H1 (cell line): ENCODE results near the gene MITF. TPM values are rescaled to one million over a fixed set of nuclear protein-coding genes. Genes with fewer than 3 reads are reported as not detected.

Experiments used
- CTCF ChIA-PET: fragments of 300-600 bp; sonication (Branson Sonifier 250); formaldehyde crosslinking; loops from one replicate; lab custom pipeline; 2021; ENCODE audit not compliant: partially characterized antibody; lab: Charles Lee
- POLR2A ChIA-PET: fragments of 300-600 bp; sonication (Branson Sonifier 250); formaldehyde crosslinking; loops from one replicate; lab custom pipeline; 2021; ENCODE audit warnings: inconsistent platforms; ENCODE audit not compliant: partially characterized antibody; lab: Charles Lee
- DNase-seq, 2 experiments: peaks; one replicate each; pipeline versions ENCODE4 v3.0.0 to v3.0.0-alpha.2; 2010 to 2022; ENCODE audit warnings: low spot score in 2 of 2, low read depth in 1 of 2, mixed read lengths in 1 of 2
- FAIRE-seq: peaks from 2 replicates; lab custom pipeline; 2011; peaks lifted over from hg19 to GRCh38; lab: Jason Lieb, UNC
- H2AFZ ChIP-seq: 2 replicates; pipeline ENCODE4 v1.8.1; 2012; ENCODE audit warnings: low read length, inconsistent platforms
- H2AK5ac ChIP-seq: 2 replicates; pipeline ENCODE4 v1.6.1; 2013; ENCODE audit warnings: low read depth, low read length
- H2BK120ac ChIP-seq: replicated peaks from 2 replicates; pipeline ENCODE3; 2013; ENCODE audit warnings: low read depth, low read length, inconsistent platforms
- H2BK12ac ChIP-seq: 2 replicates; pipeline ENCODE4 v1.6.1; 2013; ENCODE audit warnings: low read depth, low read length
- H2BK15ac ChIP-seq: 2 replicates; pipeline ENCODE4 v1.6.1; 2013; ENCODE audit warnings: low read length
- H2BK20ac ChIP-seq: 2 replicates; pipeline ENCODE4 v1.6.1; 2013; ENCODE audit warnings: low read length
- H2BK5ac ChIP-seq: 2 replicates; pipeline ENCODE4 v1.6.1; 2013; ENCODE audit warnings: low read depth, low read length
- H3K14ac ChIP-seq: 2 replicates; pipeline ENCODE4 v1.6.1; 2013; ENCODE audit warnings: inconsistent platforms; ENCODE audit not compliant: insufficient read length
- H3K18ac ChIP-seq: 2 replicates; pipeline ENCODE4 v1.6.1; 2013; ENCODE audit warnings: low read length; ENCODE audit errors: extremely low read depth
- H3K23ac ChIP-seq: 2 replicates; pipeline ENCODE4 v1.6.1; 2013; ENCODE audit warnings: inconsistent platforms; ENCODE audit not compliant: insufficient read length
- H3K23me2 ChIP-seq: 2 replicates; pipeline ENCODE4 v1.6.1; 2013; ENCODE audit warnings: low read depth, low read length
- H3K27ac ChIP-seq: 2 replicates; pipeline ENCODE4 v1.6.1; 2011; ENCODE audit warnings: low read depth, low read length, inconsistent platforms
- H3K27me3 ChIP-seq, 4 experiments: replicated peaks in 1 of 4; 1 replicate in 1 of 4; 2 replicates in 3 of 4; pipeline versions ENCODE4 v1.6.1 to v1.8.1; 2011 to 2013; ENCODE audit warnings: low read length in 3 of 4, mild to moderate bottlenecking in 3 of 4, inconsistent platforms in 2 of 4, mixed read lengths in 2 of 4, moderate library complexity in 1 of 4; ENCODE audit not compliant: control insufficient read depth in 3 of 4, insufficient read depth in 3 of 4; ENCODE audit errors: extremely low read depth in 1 of 4
- H3K36me3 ChIP-seq, 4 experiments: 2 replicates each; pipeline versions ENCODE4 v1.6.1 to v1.8.1; 2011 to 2013; ENCODE audit warnings: mild to moderate bottlenecking in 4 of 4, low read length in 3 of 4, moderate library complexity in 2 of 4, control low read depth in 1 of 4, inconsistent platforms in 1 of 4; ENCODE audit not compliant: insufficient read depth in 4 of 4, control insufficient read depth in 2 of 4
- H3K4ac ChIP-seq: replicated peaks from 2 replicates; pipeline ENCODE3; 2013; ENCODE audit warnings: low read length, low read depth, mixed read lengths, inconsistent platforms; ENCODE audit not compliant: insufficient read length
- H3K4me1 ChIP-seq, 4 experiments: replicated peaks in 1 of 4; 1 replicate in 1 of 4; 2 replicates in 3 of 4; pipeline versions ENCODE4 v1.6.1 to v1.8.1; 2011 to 2013; ENCODE audit warnings: low read length in 3 of 4, inconsistent platforms in 2 of 4, mixed read lengths in 1 of 4; ENCODE audit not compliant: insufficient read depth in 4 of 4, control insufficient read depth in 3 of 4
- H3K4me2 ChIP-seq, 2 experiments: 2 replicates each; pipeline versions ENCODE4 v1.6.1 to v1.8.1; 2011 to 2013; ENCODE audit warnings: low read depth in 2 of 2, low read length in 2 of 2, control low read depth in 1 of 2, inconsistent platforms in 1 of 2, mild to moderate bottlenecking in 1 of 2; ENCODE audit not compliant: insufficient read depth in 1 of 2
- H3K4me3 ChIP-seq, 4 experiments: fragments of 200-600, 300-600 bp in 1 of 4; sonication (generic), shearing (Covaris generic), sonication (Bioruptor Twin) in 1 of 4; 2 replicates each; pipeline versions ENCODE4 v1.5.1 to v1.8.1; 2011 to 2016; ENCODE audit warnings: low read length in 4 of 4, low read depth in 3 of 4, control low read depth in 2 of 4, inconsistent platforms in 2 of 4, mild to moderate bottlenecking in 2 of 4, mixed read lengths in 1 of 4, moderate library complexity in 1 of 4; ENCODE audit not compliant: insufficient read depth in 2 of 4; ENCODE audit errors: extremely low read depth in 1 of 4
- H3K56ac ChIP-seq: replicated peaks from 2 replicates; pipeline ENCODE3; 2013; ENCODE audit warnings: low read depth, mild to moderate bottlenecking, mixed read lengths, low read length, inconsistent platforms; ENCODE audit not compliant: insufficient read length
- H3K79me1 ChIP-seq: 2 replicates; pipeline ENCODE4 v1.6.1; 2013; ENCODE audit warnings: low read depth, low read length, control low read depth
- H3K79me2 ChIP-seq, 2 experiments: 2 replicates each; pipeline versions ENCODE4 v1.6.1 to v1.8.1; 2012 to 2013; ENCODE audit warnings: low read length in 2 of 2, mild to moderate bottlenecking in 2 of 2, inconsistent platforms in 1 of 2; ENCODE audit not compliant: insufficient read depth in 2 of 2, control insufficient read depth in 1 of 2
- H3K9ac ChIP-seq, 4 experiments: replicated peaks in 1 of 4; 1 replicate in 1 of 4; 2 replicates in 3 of 4; pipeline versions ENCODE4 v1.6.1 to v1.8.1; 2011 to 2013; ENCODE audit warnings: low read depth in 3 of 4, low read length in 3 of 4, control low read depth in 2 of 4, mild to moderate bottlenecking in 2 of 4, moderate library complexity in 2 of 4, inconsistent platforms in 1 of 4; ENCODE audit errors: extremely low read depth in 1 of 4
- H3K9me3 ChIP-seq, 2 experiments: 2 replicates each; pipeline versions ENCODE4 v1.6.1 to v1.8.1; 2012 to 2013; ENCODE audit warnings: mild to moderate bottlenecking in 2 of 2, moderate library complexity in 2 of 2, control low read depth in 1 of 2, inconsistent platforms in 1 of 2, low read depth in 1 of 2, low read length in 1 of 2, mixed read lengths in 1 of 2; ENCODE audit not compliant: insufficient read depth in 2 of 2
- H4K20me1 ChIP-seq, 2 experiments: replicated peaks in 1 of 2; 2 replicates each; pipeline versions ENCODE3 to v1.8.1; 2011 to 2013; ENCODE audit warnings: inconsistent platforms in 2 of 2, low read length in 2 of 2, mild to moderate bottlenecking in 1 of 2; ENCODE audit not compliant: insufficient read depth in 2 of 2, control insufficient read depth in 1 of 2
- H4K5ac ChIP-seq: 2 replicates; pipeline ENCODE4 v1.6.1; 2013; ENCODE audit warnings: low read length, low read depth, mixed read lengths, inconsistent platforms; ENCODE audit not compliant: insufficient read length
- H4K8ac ChIP-seq: 2 replicates; pipeline ENCODE4 v1.8.0; 2013; ENCODE audit warnings: mild to moderate bottlenecking, moderate library complexity, low read length, inconsistent platforms; ENCODE audit not compliant: insufficient read depth; ENCODE audit errors: extremely low read depth
- H4K91ac ChIP-seq: replicated peaks from 2 replicates; pipeline ENCODE3; 2013; ENCODE audit warnings: low read length, mixed read lengths, inconsistent platforms; ENCODE audit not compliant: insufficient read length
- BACH1 ChIP-seq: IDR thresholded peaks from 2 replicates; pipeline ENCODE4 v1.6.1; 2012; ENCODE audit warnings: low read length, improper control_type of control experiment
- CREB1 ChIP-seq: IDR thresholded peaks from 2 replicates; pipeline ENCODE4 v1.6.1; 2012; ENCODE audit warnings: inconsistent platforms
- CTBP2 ChIP-seq: IDR thresholded peaks from 2 replicates; pipeline ENCODE4 v1.7.0; 2011; ENCODE audit warnings: borderline replicate concordance, mild to moderate bottlenecking, moderate library complexity, mixed read lengths, low read length; ENCODE audit not compliant: insufficient read depth, insufficient read length
- CTCF ChIP-seq, 3 experiments: IDR thresholded peaks; 1 replicate in 2 of 3; 2 replicates in 1 of 3; pipeline versions ENCODE4 v1.5.1 to v1.6.1; 2011; ENCODE audit warnings: low read length in 3 of 3, mild to moderate bottlenecking in 3 of 3, inconsistent platforms in 2 of 3, low read depth in 1 of 3, moderate library complexity in 1 of 3; ENCODE audit not compliant: insufficient read depth in 1 of 3; ENCODE audit errors: control extremely low read depth in 1 of 3
- EZH2 ChIP-seq: fragments of 200-600 bp; sonication (generic); IDR thresholded peaks from 2 replicates; pipeline ENCODE4 v1.7.1; 2012; ENCODE audit warnings: low read depth, mild to moderate bottlenecking, moderate library complexity, low read length, inconsistent platforms; ENCODE audit not compliant: severe bottlenecking
- FOSL1 ChIP-seq: IDR thresholded peaks from 2 replicates; pipeline ENCODE4 v1.6.1; 2011; ENCODE audit warnings: mild to moderate bottlenecking, low read depth, low read length, moderate library complexity; ENCODE audit not compliant: insufficient read depth
- KDM1A ChIP-seq: fragments of 200-600, 300-600 bp; sonication (generic); IDR thresholded peaks from 2 replicates; pipeline ENCODE4 v1.7.1; 2016; ENCODE audit warnings: mild to moderate bottlenecking, low read length, borderline replicate concordance
- RNF2 ChIP-seq: fragments of 200-900, 300-1000 bp; sonication (generic); IDR thresholded peaks from 2 replicates; pipeline ENCODE4 v1.7.1; 2016; ENCODE audit warnings: borderline replicate concordance, low read depth, mild to moderate bottlenecking, antibody characterized with exemption, low read length; ENCODE audit not compliant: poor library complexity, severe bottlenecking; ENCODE audit errors: missing control alignments
- SAP30 ChIP-seq: fragments of 300-600 bp; sonication (generic); IDR thresholded peaks from 2 replicates; pipeline ENCODE4 v1.7.1; 2012; ENCODE audit warnings: low read length, moderate library complexity, mild to moderate bottlenecking, inconsistent platforms; ENCODE audit not compliant: insufficient read depth, insufficient replicate concordance
- SP4 ChIP-seq: IDR thresholded peaks from 2 replicates; pipeline ENCODE4 v1.6.1; 2012; ENCODE audit warnings: low read length, inconsistent platforms
- WGBS, 2 experiments: shearing (Covaris generic) in 1 of 2; methylation state at CpG; one replicate each; pipeline versions ENCODE4 v1.1.6 to v1.1.7; 2013 to 2015; ENCODE audit warnings: low lambda C conversion rate in 2 of 2, mixed read lengths in 2 of 2, inconsistent platforms in 1 of 2, low coverage in 1 of 2, missing lambda C conversion rate in 1 of 2; ENCODE audit not compliant: insufficient replicate concordance in 2 of 2, insufficient coverage in 1 of 2, insufficient read length in 1 of 2; ENCODE audit errors: extremely low coverage in 1 of 2, missing lambda C conversion rate in 1 of 2; 5-methylcytosine and 5-hydroxymethylcytosine counted together
- polyA plus RNA-seq, 7 experiments: library from polyadenylated mRNA; depleted of rRNA in 3 of 7; stranded (reverse) in 5 of 7; unstranded in 2 of 7; fragments of >200 nt in 5 of 7; fragments of 200-250 nt in 2 of 7; gene quantifications; 1 replicate in 5 of 7; 2 replicates in 1 of 7; 4 replicates in 1 of 7; pipeline versions ENCODE4 v1.2.1 to v1.2.3, GENCODE V29; 2011 to 2013; ENCODE audit warnings: missing spikeins in 2 of 7, mixed read lengths in 2 of 7
- total RNA-seq: library from RNA; stranded (reverse); fragmentation: NEBNext Ultra II Directional; extraction: Animal tissue kit (Norgen Biotek cat#: 25700); gene quantifications from 2 replicates; pipeline ENCODE4 v1.2.1, GENCODE V29; 2021

Gene MITF
- total and polyA plus RNA-seq, 2 of the 8 experiments (the other 6 are each of a cell fraction or from before 2014, with no cell fraction given) = 0.53 to 1.4 TPM

- no peak overlapping the region for H4K8ac ChIP-seq
- no peaks in the 10 kb centered on the region for H3K79me2 ChIP-seq
- H3K18ac ChIP-seq = no peak overlapping the region
- H3K36me3 ChIP-seq = no peaks in the 10 kb centered on the region
- H3K23me2 ChIP-seq = no peaks in the 10 kb centered on the region
- no peak overlapping the region for H3K14ac ChIP-seq
- no peak overlapping the region for H3K4me3 ChIP-seq
- H2AK5ac ChIP-seq = no peak overlapping the region
- H4K20me1 ChIP-seq = no peaks in the 10 kb centered on the region
- H4K5ac ChIP-seq = no peak overlapping the region
- H2BK15ac ChIP-seq = no peak overlapping the region
- H2AFZ ChIP-seq = no peak overlapping the region
- TF ChIP-seq SP4 (no peak), CTBP2 (no peak), CTCF (IDR thresholded peaks at IDR 0.05; ENCODE audit: control extremely low read depth in 1 of 3, insufficient read depth in 1 of 3, low read depth in 1 of 3, low read length in 3 of 3) (no peak), EZH2 (no peak), BACH1 (no peak), FOSL1 (no peak), KDM1A (no peak), CREB1 (no peak), RNF2 (no peak), SAP30 (no peak)
- FAIRE-seq = no peak
- no peak overlapping the region for H3K4ac ChIP-seq
- H4K91ac ChIP-seq = no peak overlapping the region
- CTCF ChIA-PET = no interaction called here
- H2BK12ac ChIP-seq = no peak overlapping the region
- H3K79me1 ChIP-seq = no peaks in the 10 kb centered on the region
- no peak overlapping the region for H3K9ac ChIP-seq
- no peak overlapping the region for H2BK5ac ChIP-seq
- no peak overlapping the region for H3K56ac ChIP-seq
- H3K9me3 ChIP-seq = no peaks in the 10 kb centered on the region
- peaks cover 3 to 9% (median 6%) of the 10 kb centered on the region in 4 experiments; a peak in 6 of 7 replicates for H3K4me1 ChIP-seq
- H2BK120ac ChIP-seq = no peak overlapping the region
- no peak overlapping the region for H3K4me2 ChIP-seq
- no peak for DNase-seq
- POLR2A ChIA-PET = no interaction called here
- no peak overlapping the region for H3K27ac ChIP-seq
- H3K23ac ChIP-seq = no peak overlapping the region
- H2BK20ac ChIP-seq = no peak overlapping the region
- peaks cover 0 to 7% (median 1%) of the 10 kb centered on the region in 4 experiments; a peak in 2 of 7 replicates for H3K27me3 ChIP-seq
- 91% methylated on average over 3 of the region's 3 CpGs; no CpG with 5 or more reads in 1 of the 2 experiments for WGBS, 2 experiments
Measured at GRCh38 chr3:69888943-69889315, 149.7 kb downstream of the MITF start.
